Measurements from ENCODE around the gene METRNL. TPM values are rescaled to one million over a fixed set of nuclear protein-coding genes. Genes with fewer than 3 reads are reported as not detected.
A peak's percentile ranks its signal among the peaks of the same experiment; 100 is the strongest.

The METRNL gene
- total RNA-seq, 1 donor from 2014 or later, result 76.2 TPM

DNA sequence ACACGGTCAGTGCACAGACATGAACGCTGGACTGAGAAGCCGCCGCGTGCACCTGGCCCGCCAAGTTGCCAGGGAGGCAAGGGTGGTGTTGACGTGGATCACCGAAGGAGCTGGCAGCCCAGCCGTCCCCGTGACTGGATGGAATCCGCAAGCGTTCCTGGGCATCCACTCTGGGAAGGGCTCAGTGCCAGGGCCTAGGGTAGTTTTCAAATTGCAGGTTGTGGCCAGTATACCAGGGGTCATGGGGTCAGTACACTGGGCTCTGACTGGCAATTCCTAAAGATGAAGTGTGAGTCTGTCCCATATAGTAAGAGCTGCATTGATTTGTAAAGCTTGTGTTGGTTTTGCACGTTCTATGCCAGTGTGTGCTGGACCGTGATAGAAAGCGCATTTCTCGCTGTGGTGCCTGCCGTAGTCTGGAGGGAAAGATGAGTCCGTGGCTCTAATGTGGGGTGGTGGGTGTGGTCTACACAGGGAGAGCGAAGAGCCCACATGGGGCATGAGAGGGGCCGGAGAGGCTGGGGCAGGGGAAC lies 21.1 kb upstream of the METRNL start:
- H3K9me3 Mint-ChIP-seq, result no peaks in the 10 kb centered on the region
- DNase-seq (ENCODE audit: extremely low spot score, unreplicated experiment), result no peak
- TF ChIP-seq, protein P1, sequence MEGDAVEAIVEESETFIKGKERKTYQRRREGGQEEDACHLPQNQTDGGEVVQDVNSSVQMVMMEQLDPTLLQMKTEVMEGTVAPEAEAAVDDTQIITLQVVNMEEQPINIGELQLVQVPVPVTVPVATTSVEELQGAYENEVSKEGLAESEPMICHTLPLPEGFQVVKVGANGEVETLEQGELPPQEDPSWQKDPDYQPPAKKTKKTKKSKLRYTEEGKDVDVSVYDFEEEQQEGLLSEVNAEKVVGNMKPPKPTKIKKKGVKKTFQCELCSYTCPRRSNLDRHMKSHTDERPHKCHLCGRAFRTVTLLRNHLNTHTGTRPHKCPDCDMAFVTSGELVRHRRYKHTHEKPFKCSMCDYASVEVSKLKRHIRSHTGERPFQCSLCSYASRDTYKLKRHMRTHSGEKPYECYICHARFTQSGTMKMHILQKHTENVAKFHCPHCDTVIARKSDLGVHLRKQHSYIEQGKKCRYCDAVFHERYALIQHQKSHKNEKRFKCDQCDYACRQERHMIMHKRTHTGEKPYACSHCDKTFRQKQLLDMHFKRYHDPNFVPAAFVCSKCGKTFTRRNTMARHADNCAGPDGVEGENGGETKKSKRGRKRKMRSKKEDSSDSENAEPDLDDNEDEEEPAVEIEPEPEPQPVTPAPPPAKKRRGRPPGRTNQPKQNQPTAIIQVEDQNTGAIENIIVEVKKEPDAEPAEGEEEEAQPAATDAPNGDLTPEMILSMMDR (conservative IDR thresholded peaks at IDR 0.05), result no peak
- no peaks in the 10 kb centered on the region for H3K27me3 Mint-ChIP-seq
- no peak overlapping the region for H3K4me3 Mint-ChIP-seq
- H3K36me3 Mint-ChIP-seq, result peaks cover 3% of the 10 kb centered on the region
- H3K4me1 Mint-ChIP-seq (ENCODE audit: unreplicated experiment), result peaks cover 14% of the 10 kb centered on the region
- H3K27ac Mint-ChIP-seq, result no peak overlapping the region

DNA sequence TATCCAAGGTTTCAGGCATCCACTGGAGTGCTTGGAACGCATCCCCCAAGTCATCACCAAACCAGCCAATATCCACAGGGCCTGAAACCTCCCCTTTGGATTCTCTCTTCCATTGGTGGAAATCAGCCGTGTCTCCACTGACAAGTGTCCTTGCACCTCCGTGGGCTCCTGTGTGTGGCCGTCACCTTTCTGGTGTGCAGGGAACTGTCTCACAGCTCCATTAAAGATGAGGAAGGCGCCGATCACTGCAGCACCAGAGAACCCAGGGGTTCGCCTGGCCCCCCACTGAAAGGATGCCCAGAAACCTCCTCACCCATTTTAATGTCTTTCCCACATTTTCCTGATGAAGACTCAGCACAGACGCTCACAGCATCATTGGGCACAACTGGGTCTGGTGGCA lies 17.8 kb upstream of the METRNL start:
- peaks cover 3% of the 10 kb centered on the region for H3K36me3 Mint-ChIP-seq
- H3K4me3 Mint-ChIP-seq, result no peak overlapping the region
- peaks cover 14% of the 10 kb centered on the region for H3K4me1 Mint-ChIP-seq (ENCODE audit: unreplicated experiment)
- DNase-seq (ENCODE audit: extremely low spot score, unreplicated experiment), result no peak
- TF ChIP-seq, protein P1 (conservative IDR thresholded peaks at IDR 0.05), result no peak
- no peak overlapping the region for H3K27ac Mint-ChIP-seq
- H3K27me3 Mint-ChIP-seq, result no peaks in the 10 kb centered on the region
- H3K9me3 Mint-ChIP-seq, result no peaks in the 10 kb centered on the region

DNA sequence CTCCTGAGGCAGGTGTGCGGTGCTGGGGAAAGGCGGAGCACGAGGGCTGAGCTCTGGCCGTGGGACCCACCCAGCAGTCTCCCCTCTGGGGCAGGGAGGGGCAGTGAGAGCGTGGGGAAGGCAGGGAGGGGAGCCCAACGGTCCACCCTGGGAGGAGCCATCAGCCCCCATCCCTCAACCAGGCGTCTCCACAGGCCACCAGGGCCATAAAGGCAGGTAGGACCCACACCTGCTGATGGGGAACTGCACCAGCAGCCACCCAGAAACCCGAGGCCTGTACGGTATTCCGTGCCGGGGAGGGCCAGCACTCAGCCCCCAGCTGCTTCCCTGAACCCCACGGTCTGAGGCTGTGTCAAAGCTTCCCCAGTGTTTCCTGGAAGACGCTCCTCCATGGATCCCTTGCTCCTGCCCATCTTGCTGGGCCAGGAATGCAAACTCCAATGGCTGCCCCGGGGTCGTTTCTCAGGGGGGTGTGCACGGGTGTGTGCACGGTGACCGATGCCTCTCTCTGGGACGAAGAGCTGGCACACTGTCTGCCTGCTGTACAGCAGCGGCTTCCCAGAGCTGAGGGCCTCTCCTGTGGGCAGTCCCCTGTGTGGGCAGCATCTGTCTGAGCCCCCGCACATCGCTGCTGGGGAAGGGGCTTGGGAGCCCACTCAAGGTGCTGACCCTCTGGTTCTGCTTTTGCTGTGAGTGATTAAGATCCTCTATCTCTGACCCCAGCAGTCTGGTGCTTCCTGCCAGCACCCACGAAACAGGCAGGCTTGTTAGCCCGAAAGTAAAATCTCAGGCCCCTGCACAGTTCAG lies 17.2 kb upstream of the METRNL start:
- Mint-ChIP-seq H3K27ac (no peak overlapping the region), H3K4me3 (no peak overlapping the region), H3K4me1 (ENCODE audit: unreplicated experiment) (peaks cover 14% of the 10 kb centered on the region), H3K9me3 (no peaks in the 10 kb centered on the region), H3K36me3 (peaks cover 3% of the 10 kb centered on the region), H3K27me3 (no peaks in the 10 kb centered on the region)
- TF ChIP-seq, protein P1 (conservative IDR thresholded peaks at IDR 0.05), result no peak
- no peak for DNase-seq (ENCODE audit: extremely low spot score, unreplicated experiment)

DNA sequence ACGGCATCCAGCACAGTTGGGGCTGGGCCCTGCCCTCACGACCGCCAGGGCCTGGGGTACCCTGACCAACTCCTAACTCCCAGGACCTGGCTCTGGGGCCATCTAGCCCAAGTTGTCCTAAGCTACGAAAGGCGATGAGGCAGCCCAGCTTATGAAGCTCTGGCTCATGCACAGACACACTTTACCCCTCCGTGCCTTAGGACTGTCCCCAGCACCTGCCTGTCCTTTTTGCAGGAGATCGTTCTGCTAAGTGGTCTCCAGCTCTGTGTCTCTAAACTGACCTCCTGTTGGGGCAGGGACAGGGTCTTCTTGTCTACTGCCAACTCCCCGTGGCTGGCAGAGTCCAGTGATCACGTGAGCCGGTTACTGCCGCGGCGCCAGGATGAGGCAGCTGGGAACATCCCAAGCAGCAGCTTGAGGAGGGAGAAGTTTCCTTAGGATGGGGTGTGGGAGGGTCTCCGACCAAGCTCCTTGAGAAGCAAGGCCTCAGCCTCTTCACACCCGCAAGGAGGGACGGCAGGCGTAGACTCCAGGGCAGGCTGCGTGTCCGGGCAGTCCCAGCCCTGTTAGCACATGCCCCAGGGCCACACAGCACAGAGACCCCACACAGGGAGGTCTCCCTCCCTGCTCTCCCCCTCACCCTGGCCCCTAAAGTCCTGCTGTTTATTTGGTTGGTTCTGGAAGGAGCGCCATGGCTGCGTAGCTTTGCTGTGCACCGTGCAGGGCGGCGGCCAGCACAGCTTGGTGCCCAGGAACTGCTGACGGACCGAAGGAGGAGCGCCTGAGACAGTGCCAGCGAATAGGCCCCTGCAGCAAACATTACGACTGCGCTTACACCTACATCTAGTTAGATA lies 16.4 kb upstream of the METRNL start:
- TF ChIP-seq, protein P1 (conservative IDR thresholded peaks at IDR 0.05), result no peak
- H3K36me3 Mint-ChIP-seq, result peaks cover 3% of the 10 kb centered on the region
- no peak overlapping the region for H3K4me3 Mint-ChIP-seq
- H3K4me1 Mint-ChIP-seq (ENCODE audit: unreplicated experiment), result peaks cover 19% of the 10 kb centered on the region
- no peaks in the 10 kb centered on the region for H3K27me3 Mint-ChIP-seq
- DNase-seq (ENCODE audit: extremely low spot score, unreplicated experiment), result peak; percentile 62
- H3K9me3 Mint-ChIP-seq, result no peaks in the 10 kb centered on the region
- H3K27ac Mint-ChIP-seq, result no peak overlapping the region

DNA sequence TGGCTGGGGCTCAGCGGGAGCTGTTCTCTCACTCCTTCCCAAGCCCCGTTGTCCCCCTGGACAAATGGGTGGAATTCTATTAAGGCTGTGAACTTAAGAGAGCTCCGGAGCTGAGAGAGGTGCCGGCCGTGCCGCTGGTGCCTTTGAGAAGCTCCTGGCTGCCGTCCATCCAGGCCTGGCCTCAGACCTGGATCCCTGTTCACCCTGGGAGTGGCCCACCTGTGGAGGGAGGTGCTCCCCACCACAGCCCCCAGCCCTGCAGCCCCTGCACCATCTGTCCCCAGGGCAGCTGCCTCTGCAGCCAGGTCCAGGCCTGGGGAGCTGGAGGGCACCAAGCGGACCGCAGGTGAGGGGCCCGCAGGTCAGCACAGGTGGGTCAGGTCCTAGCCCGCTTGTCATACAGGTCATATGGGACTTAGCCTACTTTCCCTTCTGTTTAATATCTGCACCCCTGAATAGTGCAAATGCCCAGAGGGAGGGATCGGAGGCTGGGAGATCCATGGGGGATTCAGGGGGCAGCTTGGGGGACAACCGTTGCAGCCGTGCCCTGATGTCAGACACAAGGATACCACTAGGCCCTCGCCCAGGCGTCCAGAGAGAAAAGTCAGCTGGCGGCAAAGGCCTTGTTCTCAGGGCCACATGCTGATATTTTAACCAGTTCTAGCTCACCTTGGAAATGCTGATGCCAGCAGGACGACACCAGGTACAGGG lies 15.2 kb upstream of the METRNL start:
- DNase-seq (ENCODE audit: extremely low spot score, unreplicated experiment), result peak; percentile 62
- H3K27me3 Mint-ChIP-seq, result no peaks in the 10 kb centered on the region
- H3K36me3 Mint-ChIP-seq, result peaks cover 3% of the 10 kb centered on the region
- H3K9me3 Mint-ChIP-seq, result no peaks in the 10 kb centered on the region
- H3K4me1 Mint-ChIP-seq (ENCODE audit: unreplicated experiment), result peaks cover 15% of the 10 kb centered on the region
- H3K4me3 Mint-ChIP-seq, result no peak overlapping the region
- H3K27ac Mint-ChIP-seq, result no peak overlapping the region
- TF ChIP-seq, protein P1 (conservative IDR thresholded peaks at IDR 0.05), result no peak
